ENCODE results near the gene CACNB1.

CACNB1 gene

DNA sequence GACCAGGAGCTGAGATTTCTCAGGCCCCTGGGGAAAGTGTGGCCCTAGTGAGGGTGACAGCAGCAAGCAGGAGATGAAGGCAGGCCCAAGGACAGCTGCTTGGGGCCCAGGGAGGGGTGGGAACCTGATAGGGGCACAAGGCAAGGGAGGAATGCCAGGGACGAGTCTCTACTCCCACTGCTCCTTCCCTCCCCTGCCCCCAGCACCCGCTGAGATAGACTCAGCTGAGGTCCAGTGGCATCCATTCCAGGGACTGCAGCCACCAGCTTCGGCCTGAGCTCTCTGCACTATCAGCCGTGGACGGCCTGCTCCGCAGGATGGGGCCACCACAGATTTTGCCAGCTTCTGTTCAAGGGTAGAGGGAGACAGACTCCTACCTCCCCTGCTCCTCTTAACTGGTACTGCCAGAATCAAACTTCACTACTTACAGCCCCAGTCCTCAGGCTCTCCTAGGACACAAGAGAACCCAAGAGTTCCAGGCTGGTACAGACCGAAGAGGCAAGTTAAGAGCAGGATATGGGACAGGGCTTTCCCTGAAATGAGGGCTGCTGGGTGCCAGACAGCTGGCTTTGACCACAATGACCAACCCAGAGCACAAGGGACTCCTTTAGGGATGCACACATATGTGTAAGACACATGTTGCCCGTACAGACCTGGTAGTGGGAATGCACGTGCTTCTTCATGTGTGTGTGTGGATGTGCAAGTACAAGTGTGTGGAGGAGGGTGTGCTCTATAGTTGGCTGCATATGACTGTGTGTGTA is 5.5 kb downstream of the CACNB1 start:
- H3K4me3 ChIP-seq (ENCODE audit: low read depth, low read length): no peak overlapping the region
- no peak for DNase-seq (ENCODE audit: low read depth)
- in situ Hi-C loops (cut with HindIII; ENCODE audit: low sequenced_read_pairs): no loop called here
- TF ChIP-seq CTCF (IDR thresholded peaks at IDR 0.05; ENCODE audit: low read depth, low read length, missing control alignments): no peak

GRCh38 chr17:39187152-39187830 is 10.2 kb downstream of the CACNB1 start:
- DNase-seq (ENCODE audit: low read depth): no peak
- no peak for TF ChIP-seq CTCF (IDR thresholded peaks at IDR 0.05; ENCODE audit: low read depth, low read length, missing control alignments)
- in situ Hi-C loops (cut with HindIII; ENCODE audit: low sequenced_read_pairs): no loop called here
- H3K4me3 ChIP-seq (ENCODE audit: low read depth, low read length): no peak overlapping the region

GRCh38 chr17:39186481-39187002 is 10.9 kb downstream of the CACNB1 start:
- DNase-seq (ENCODE audit: low read depth): no peak
- in situ Hi-C loops (cut with HindIII; ENCODE audit: low sequenced_read_pairs): no loop called here
- no peak for TF ChIP-seq CTCF (IDR thresholded peaks at IDR 0.05; ENCODE audit: low read depth, low read length, missing control alignments)
- H3K4me3 ChIP-seq (ENCODE audit: low read depth, low read length): no peak overlapping the region

DNA sequence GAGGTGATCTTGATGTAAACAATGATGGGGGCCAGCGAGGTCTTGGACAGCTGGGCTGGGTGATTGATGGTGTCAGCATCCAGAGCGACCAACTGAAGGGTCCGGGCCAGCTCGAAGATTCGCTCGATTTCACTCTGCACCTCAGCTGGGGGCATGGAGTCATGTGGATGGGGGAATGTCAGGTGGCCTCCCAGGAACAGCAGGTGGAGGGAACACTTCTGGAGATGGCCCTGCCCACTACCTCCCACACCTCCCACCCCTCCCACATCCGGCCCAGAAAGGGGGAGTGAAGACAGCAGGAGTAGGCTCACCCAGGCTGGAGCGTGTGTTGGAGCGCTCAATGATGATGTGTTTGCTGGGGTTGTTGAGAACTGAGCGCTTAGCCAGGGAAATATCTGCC is 13.7 kb downstream of the CACNB1 start:
- in situ Hi-C loops (cut with HindIII; ENCODE audit: low sequenced_read_pairs): no loop called here
- no peak overlapping the region for H3K4me3 ChIP-seq (ENCODE audit: low read depth, low read length)
- no peak for TF ChIP-seq CTCF (IDR thresholded peaks at IDR 0.05; ENCODE audit: low read depth, low read length, missing control alignments)
- no peak for DNase-seq (ENCODE audit: low read depth)

- no peak for TF ChIP-seq CTCF (IDR thresholded peaks at IDR 0.05; ENCODE audit: low read depth, low read length, missing control alignments)
- in situ Hi-C loops (cut with HindIII; ENCODE audit: low sequenced_read_pairs): no loop called here
- DNase-seq (ENCODE audit: low read depth): no peak
- no peak overlapping the region for H3K4me3 ChIP-seq (ENCODE audit: low read depth, low read length)
These were observed 14.4 kb downstream of the CACNB1 start for GRCh38 chr17:39183045-39183444.

GRCh38 chr17:39181303-39181702 is 16.2 kb downstream of the CACNB1 start:
- no peak overlapping the region for H3K4me3 ChIP-seq (ENCODE audit: low read depth, low read length)

More at GRCh38 chr17:39181303-39181702, 16.2 kb downstream of the CACNB1 start:
- DNase-seq (ENCODE audit: low read depth): no peak
- TF ChIP-seq CTCF (IDR thresholded peaks at IDR 0.05; ENCODE audit: low read depth, low read length, missing control alignments): no peak
- in situ Hi-C loops (cut with HindIII; ENCODE audit: low sequenced_read_pairs): no loop called here

Measured in astrocyte of the cerebellum (primary cell).